IMR-90 (cell line): ENCODE data around the gene MEGF8. TPM values are rescaled to one million over a fixed set of nuclear protein-coding genes. Genes with fewer than 3 reads are reported as not detected.
A peak's percentile ranks its signal among the peaks of the same experiment; 100 is the strongest.

Source experiments
- ATAC-seq: fragments of 200-7000 bp; cut with Tn5 transposase; 2 replicates; pipeline ENCODE4 v1.9.1; 2020; ENCODE audit warnings: low read depth, mild to moderate bottlenecking, moderate library complexity
- BruUV-seq: library from RNA; stranded (reverse); fragments of 400-500 nt; replicated peaks from 2 replicates; lab custom pipeline; 2021; lab: Mats Ljungman, UMichigan
- CTCF ChIA-PET: fragments of 300-600 bp; formaldehyde crosslinking; extraction: SDS; loops from one replicate; lab custom pipeline; 2021; ENCODE audit warnings: antibody characterized with exemption; lab: Yijun Ruan, JAX
- POLR2A ChIA-PET: fragments of 300-600 bp; sonication (Branson Sonifier 250); formaldehyde crosslinking; loops from one replicate; lab custom pipeline; 2022; ENCODE audit warnings: antibody characterized with exemption; ENCODE audit not compliant: unreplicated experiment; lab: Charles Lee
- DNase-seq: peaks from one replicate; pipeline ENCODE4 v3.0.0; 2013
- H2AFZ ChIP-seq: replicated peaks from 2 replicates; pipeline ENCODE3; 2013; ENCODE audit warnings: low read length, mild to moderate bottlenecking; ENCODE audit not compliant: poor library complexity
- H2AK5ac ChIP-seq: 2 replicates; pipeline ENCODE4 v1.6.1; 2013; ENCODE audit warnings: low read depth, low read length, inconsistent platforms
- H2AK9ac ChIP-seq: replicated peaks from 2 replicates; pipeline ENCODE3; 2013; ENCODE audit warnings: mild to moderate bottlenecking, low read depth, low read length, moderate library complexity; ENCODE audit not compliant: poor library complexity
- H2BK120ac ChIP-seq: 2 replicates; pipeline ENCODE4 v1.6.1; 2013; ENCODE audit warnings: low read depth, low read length, inconsistent platforms
- H2BK15ac ChIP-seq: 3 replicates; pipeline ENCODE4 v1.6.1; 2013; ENCODE audit warnings: low read depth, low read length, inconsistent platforms
- H2BK20ac ChIP-seq: 2 replicates; pipeline ENCODE4 v1.6.1; 2013; ENCODE audit warnings: low read depth, mild to moderate bottlenecking, inconsistent platforms, low read length, moderate library complexity
- H2BK5ac ChIP-seq: 2 replicates; pipeline ENCODE4 v1.6.1; 2013; ENCODE audit warnings: mild to moderate bottlenecking, low read depth, low read length, inconsistent platforms; ENCODE audit not compliant: poor library complexity, severe bottlenecking
- H3K14ac ChIP-seq: replicated peaks from 2 replicates; pipeline ENCODE4 v1.6.1; 2013; ENCODE audit warnings: low read depth, low read length, inconsistent platforms
- H3K18ac ChIP-seq: 2 replicates; pipeline ENCODE4 v1.6.1; 2013; ENCODE audit warnings: low read depth, low read length, control low read depth
- H3K23ac ChIP-seq: 2 replicates; pipeline ENCODE4 v1.6.1; 2013; ENCODE audit warnings: low read depth, low read length, inconsistent platforms
- H3K27ac ChIP-seq: 2 replicates; pipeline ENCODE4 v1.5.1; 2013; ENCODE audit warnings: mild to moderate bottlenecking, control low read depth, low read length; ENCODE audit not compliant: insufficient read depth
- H3K27me3 ChIP-seq: 2 replicates; pipeline ENCODE4 v1.6.1; 2013; ENCODE audit warnings: low read length; ENCODE audit not compliant: control insufficient read depth, insufficient read depth
- H3K36me3 ChIP-seq: 2 replicates; pipeline ENCODE4 v1.6.1; 2013; ENCODE audit warnings: low read length, mixed read lengths; ENCODE audit not compliant: control insufficient read depth, insufficient read depth
- H3K4ac ChIP-seq: 2 replicates; pipeline ENCODE4 v1.6.1; 2013; ENCODE audit warnings: low read depth, low read length, inconsistent platforms
- H3K4me1 ChIP-seq: 2 replicates; pipeline ENCODE4 v1.6.1; 2013; ENCODE audit warnings: low read length, mixed read lengths; ENCODE audit not compliant: control insufficient read depth, insufficient read depth
- H3K4me2 ChIP-seq: 2 replicates; pipeline ENCODE4 v1.6.1; 2013; ENCODE audit warnings: low read depth, mild to moderate bottlenecking, control low read depth, low read length, moderate library complexity
- H3K4me3 ChIP-seq: 2 replicates; pipeline ENCODE4 v1.5.1; 2013; ENCODE audit warnings: low read depth, mild to moderate bottlenecking, control low read depth, low read length, moderate library complexity; ENCODE audit not compliant: insufficient read depth
- H3K56ac ChIP-seq: 2 replicates; pipeline ENCODE4 v1.6.1; 2013; ENCODE audit warnings: low read length, inconsistent platforms; ENCODE audit not compliant: insufficient read depth; ENCODE audit errors: extremely low read depth
- H3K79me1 ChIP-seq, 2 experiments: 2 replicates each; pipeline ENCODE4 v1.6.1; 2013; ENCODE audit warnings: low read length in 2 of 2, inconsistent platforms in 1 of 2, low read depth in 1 of 2
- H3K9ac ChIP-seq: 2 replicates; pipeline ENCODE4 v1.6.1; 2013; ENCODE audit warnings: low read depth, low read length, control low read depth
- H3K9me1 ChIP-seq: 2 replicates; pipeline ENCODE4 v1.6.1; 2013; ENCODE audit warnings: low read length, inconsistent platforms; ENCODE audit not compliant: insufficient read depth
- H3K9me3 ChIP-seq: 2 replicates; pipeline ENCODE4 v1.6.1; 2013; ENCODE audit warnings: low read length; ENCODE audit not compliant: control insufficient read depth, insufficient read depth
- H4K20me1 ChIP-seq: 2 replicates; pipeline ENCODE4 v1.6.1; 2013; ENCODE audit warnings: low read length, inconsistent platforms; ENCODE audit not compliant: insufficient read depth
- H4K5ac ChIP-seq: 2 replicates; pipeline ENCODE4 v1.6.1; 2013; ENCODE audit warnings: mild to moderate bottlenecking, low read depth, low read length, control low read depth
- H4K8ac ChIP-seq, 2 experiments: 2 replicates each; pipeline ENCODE4 v1.6.1; 2013; ENCODE audit warnings: low read depth in 2 of 2, low read length in 2 of 2, control low read depth in 1 of 2, inconsistent platforms in 1 of 2
- H4K91ac ChIP-seq: 2 replicates; pipeline ENCODE4 v1.6.1; 2013; ENCODE audit warnings: low read depth, low read length, inconsistent platforms; ENCODE audit not compliant: insufficient read depth
- BHLHE40 ChIP-seq: fragments of 150-350 bp; IDR thresholded peaks from 2 replicates; pipeline ENCODE4 v1.6.1; 2016; ENCODE audit warnings: mild to moderate bottlenecking, low read depth, low read length
- FOS ChIP-seq: fragments of 150-350 bp; IDR thresholded peaks from 2 replicates; pipeline ENCODE4 v1.6.1; 2016; ENCODE audit warnings: low read depth, low read length
- WGBS, 2 experiments: methylation state at CpG; one replicate each; pipeline versions ENCODE4 v1.1.5 to v1.1.7; 2013; ENCODE audit warnings: missing lambda C conversion rate in 2 of 2; ENCODE audit not compliant: insufficient read length in 1 of 2; ENCODE audit errors: extremely low coverage in 2 of 2; 5-methylcytosine and 5-hydroxymethylcytosine counted together
- dilution Hi-C: fragments of 300-500 bp; cut with HindIII; formaldehyde crosslinking; loops from one replicate; pipeline ENCODE4 v1.14.3; 2018; ENCODE audit warnings: low sequenced_read_pairs; ENCODE audit not compliant: unreplicated experiment
- in situ Hi-C: fragments of 300-500 bp; cut with MboI; formaldehyde crosslinking; loops from 3 replicates; pipeline ENCODE4 v1.14.3; 2019; ENCODE audit warnings: low sequenced_read_pairs, inconsistent platforms, mixed read lengths
- intact Hi-C: fragments of 100-400 bp; cut with micrococcal nuclease; formaldehyde crosslinking; loops from 2 replicates; pipeline ENCODE4 v1.10.0; 2022
- polyA plus RNA-seq, 3 experiments: library from polyadenylated mRNA; depleted of rRNA; stranded (reverse); fragments of >200 nt; gene quantifications; 2 replicates each; pipeline ENCODE4 v1.2.3, GENCODE V29; 2012; ENCODE audit warnings: low replicate concordance in 1 of 3
- total RNA-seq: library from RNA; depleted of rRNA; stranded (reverse); fragments of >200 nt; gene quantifications from 2 replicates; pipeline ENCODE4 v1.2.3, GENCODE V29; 2012

MEGF8 gene
- total and polyA plus RNA-seq, 2 of the 4 experiments (the other 2 are of a cell fraction) = 2.3 to 12.5 TPM

GRCh38 chr19:42370068-42370520 lies 44.7 kb downstream of the MEGF8 start:
- POLR2A ChIA-PET = no interaction called here

More at GRCh38 chr19:42370068-42370520, 44.7 kb downstream of the MEGF8 start:
- no peak for ATAC-seq
- Histone ChIP-seq H2AK9ac (no peak overlapping the region), H2AFZ (peak overlapping the region; percentile 32), H2BK20ac (no peak overlapping the region), H3K4ac (no peak overlapping the region), H3K4me3 (no peak overlapping the region), H3K27ac (no peak overlapping the region), H4K91ac (no peak overlapping the region), H3K79me1 (no peaks in the 10 kb centered on the region), H3K23ac (no peak overlapping the region), H3K4me2 (no peak overlapping the region), H3K4me1 (peaks cover 2% of the 10 kb centered on the region; the same call in 1 of the 2 replicates), H2BK120ac (no peak overlapping the region), H3K27me3 (no peaks in the 10 kb centered on the region), H3K9me1 (peaks cover 9% of the 10 kb centered on the region), H4K5ac (no peak overlapping the region), H4K8ac (no peak overlapping the region), H4K20me1 (peaks cover 3% of the 10 kb centered on the region; the same call in 1 of the 2 replicates), H2BK5ac (no peak overlapping the region), H2AK5ac (no peak overlapping the region), H2BK15ac (no peak overlapping the region), H3K36me3 (peaks cover 16% of the 10 kb centered on the region; the same call in 1 of the 2 replicates), H3K9ac (no peak overlapping the region), H3K9me3 (no peaks in the 10 kb centered on the region), H3K56ac (no peak overlapping the region), H3K14ac (no peak overlapping the region), H3K18ac (no peak overlapping the region)
- DNase-seq = no peak
- CTCF ChIA-PET = no interaction called here
- no peak for TF ChIP-seq BHLHE40
- no peak for TF ChIP-seq FOS
- dilution Hi-C loops (no loop called here), in situ Hi-C loops (no loop called here), intact Hi-C loops (no loop called here)
- no TSS peak for BruUV-seq
- 80% methylated on average over 1 of the region's 9 CpGs; no CpG with 5 or more reads in 1 of the 2 experiments for WGBS, 2 experiments
